Measurements from ENCODE around the gene CERCAM.

DNA sequence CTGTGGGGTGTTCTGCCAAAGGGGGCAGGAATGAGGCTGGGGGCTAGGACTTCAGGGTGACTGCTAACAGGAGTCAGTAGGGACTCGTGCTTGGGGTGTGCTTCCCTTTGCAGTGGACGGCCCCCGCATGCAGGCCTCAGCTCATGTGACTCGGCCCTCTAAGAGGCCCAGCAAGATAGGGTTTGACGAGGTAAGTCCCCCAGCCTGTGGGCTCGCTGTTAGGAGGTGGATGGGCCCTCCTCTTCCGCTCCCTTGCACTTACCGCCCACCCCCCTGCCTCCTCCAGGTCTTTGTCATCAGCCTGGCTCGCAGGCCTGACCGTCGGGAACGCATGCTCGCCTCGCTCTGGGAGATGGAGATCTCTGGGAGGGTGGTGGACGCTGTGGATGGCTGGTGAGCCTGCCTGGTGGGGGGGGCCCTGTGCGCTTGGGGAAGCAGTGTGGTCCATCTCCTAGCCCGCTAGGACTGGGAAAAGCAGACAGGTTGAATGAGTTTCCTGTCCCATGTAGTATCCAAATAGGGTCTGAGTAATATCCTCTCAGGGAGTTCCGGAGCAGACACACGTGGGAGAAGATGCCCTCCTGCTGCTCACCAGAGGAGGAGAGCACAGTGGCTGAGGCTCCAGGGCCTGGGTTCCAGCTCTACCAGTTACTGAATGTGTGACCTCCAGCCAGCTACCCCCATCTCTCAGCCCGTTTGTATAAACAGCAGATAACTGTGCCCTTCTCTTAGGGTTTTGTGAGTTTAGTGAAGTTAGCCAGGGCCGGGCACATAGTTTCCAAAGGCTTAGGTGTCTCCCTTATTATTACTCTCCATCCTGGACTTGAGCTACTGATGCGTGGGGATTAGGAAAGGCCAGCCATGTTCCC lies 8.2 kb downstream of the CERCAM start:
- TF ChIP-seq, protein P1, sequence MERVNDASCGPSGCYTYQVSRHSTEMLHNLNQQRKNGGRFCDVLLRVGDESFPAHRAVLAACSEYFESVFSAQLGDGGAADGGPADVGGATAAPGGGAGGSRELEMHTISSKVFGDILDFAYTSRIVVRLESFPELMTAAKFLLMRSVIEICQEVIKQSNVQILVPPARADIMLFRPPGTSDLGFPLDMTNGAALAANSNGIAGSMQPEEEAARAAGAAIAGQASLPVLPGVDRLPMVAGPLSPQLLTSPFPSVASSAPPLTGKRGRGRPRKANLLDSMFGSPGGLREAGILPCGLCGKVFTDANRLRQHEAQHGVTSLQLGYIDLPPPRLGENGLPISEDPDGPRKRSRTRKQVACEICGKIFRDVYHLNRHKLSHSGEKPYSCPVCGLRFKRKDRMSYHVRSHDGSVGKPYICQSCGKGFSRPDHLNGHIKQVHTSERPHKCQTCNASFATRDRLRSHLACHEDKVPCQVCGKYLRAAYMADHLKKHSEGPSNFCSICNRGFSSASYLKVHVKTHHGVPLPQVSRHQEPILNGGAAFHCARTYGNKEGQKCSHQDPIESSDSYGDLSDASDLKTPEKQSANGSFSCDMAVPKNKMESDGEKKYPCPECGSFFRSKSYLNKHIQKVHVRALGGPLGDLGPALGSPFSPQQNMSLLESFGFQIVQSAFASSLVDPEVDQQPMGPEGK (CRISPR knock-in tag; IDR thresholded peaks at IDR 0.05; ENCODE audit: borderline replicate concordance), result no peak
- TF ChIP-seq, protein P2, sequence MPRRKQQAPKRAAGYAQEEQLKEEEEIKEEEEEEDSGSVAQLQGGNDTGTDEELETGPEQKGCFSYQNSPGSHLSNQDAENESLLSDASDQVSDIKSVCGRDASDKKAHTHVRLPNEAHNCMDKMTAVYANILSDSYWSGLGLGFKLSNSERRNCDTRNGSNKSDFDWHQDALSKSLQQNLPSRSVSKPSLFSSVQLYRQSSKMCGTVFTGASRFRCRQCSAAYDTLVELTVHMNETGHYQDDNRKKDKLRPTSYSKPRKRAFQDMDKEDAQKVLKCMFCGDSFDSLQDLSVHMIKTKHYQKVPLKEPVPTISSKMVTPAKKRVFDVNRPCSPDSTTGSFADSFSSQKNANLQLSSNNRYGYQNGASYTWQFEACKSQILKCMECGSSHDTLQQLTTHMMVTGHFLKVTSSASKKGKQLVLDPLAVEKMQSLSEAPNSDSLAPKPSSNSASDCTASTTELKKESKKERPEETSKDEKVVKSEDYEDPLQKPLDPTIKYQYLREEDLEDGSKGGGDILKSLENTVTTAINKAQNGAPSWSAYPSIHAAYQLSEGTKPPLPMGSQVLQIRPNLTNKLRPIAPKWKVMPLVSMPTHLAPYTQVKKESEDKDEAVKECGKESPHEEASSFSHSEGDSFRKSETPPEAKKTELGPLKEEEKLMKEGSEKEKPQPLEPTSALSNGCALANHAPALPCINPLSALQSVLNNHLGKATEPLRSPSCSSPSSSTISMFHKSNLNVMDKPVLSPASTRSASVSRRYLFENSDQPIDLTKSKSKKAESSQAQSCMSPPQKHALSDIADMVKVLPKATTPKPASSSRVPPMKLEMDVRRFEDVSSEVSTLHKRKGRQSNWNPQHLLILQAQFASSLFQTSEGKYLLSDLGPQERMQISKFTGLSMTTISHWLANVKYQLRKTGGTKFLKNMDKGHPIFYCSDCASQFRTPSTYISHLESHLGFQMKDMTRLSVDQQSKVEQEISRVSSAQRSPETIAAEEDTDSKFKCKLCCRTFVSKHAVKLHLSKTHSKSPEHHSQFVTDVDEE (CRISPR knock-in tag; IDR thresholded peaks at IDR 0.05), result no peak
- TF ChIP-seq, protein P3, sequence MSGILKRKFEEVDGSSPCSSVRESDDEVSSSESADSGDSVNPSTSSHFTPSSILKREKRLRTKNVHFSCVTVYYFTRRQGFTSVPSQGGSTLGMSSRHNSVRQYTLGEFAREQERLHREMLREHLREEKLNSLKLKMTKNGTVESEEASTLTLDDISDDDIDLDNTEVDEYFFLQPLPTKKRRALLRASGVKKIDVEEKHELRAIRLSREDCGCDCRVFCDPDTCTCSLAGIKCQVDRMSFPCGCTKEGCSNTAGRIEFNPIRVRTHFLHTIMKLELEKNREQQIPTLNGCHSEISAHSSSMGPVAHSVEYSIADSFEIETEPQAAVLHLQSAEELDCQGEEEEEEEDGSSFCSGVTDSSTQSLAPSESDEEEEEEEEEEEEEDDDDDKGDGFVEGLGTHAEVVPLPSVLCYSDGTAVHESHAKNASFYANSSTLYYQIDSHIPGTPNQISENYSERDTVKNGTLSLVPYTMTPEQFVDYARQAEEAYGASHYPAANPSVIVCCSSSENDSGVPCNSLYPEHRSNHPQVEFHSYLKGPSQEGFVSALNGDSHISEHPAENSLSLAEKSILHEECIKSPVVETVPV (CRISPR knock-in tag; IDR thresholded peaks at IDR 0.05), result no peak
- TF ChIP-seq CSDC2 (CRISPR knock-in tag; IDR thresholded peaks at IDR 0.05), result no peak
- no peak for TF ChIP-seq ESRRG (CRISPR knock-in tag; IDR thresholded peaks at IDR 0.05)
- no peak for TF ChIP-seq TOX (CRISPR knock-in tag; IDR thresholded peaks at IDR 0.05; ENCODE audit: borderline replicate concordance)
- TF ChIP-seq, protein P4, sequence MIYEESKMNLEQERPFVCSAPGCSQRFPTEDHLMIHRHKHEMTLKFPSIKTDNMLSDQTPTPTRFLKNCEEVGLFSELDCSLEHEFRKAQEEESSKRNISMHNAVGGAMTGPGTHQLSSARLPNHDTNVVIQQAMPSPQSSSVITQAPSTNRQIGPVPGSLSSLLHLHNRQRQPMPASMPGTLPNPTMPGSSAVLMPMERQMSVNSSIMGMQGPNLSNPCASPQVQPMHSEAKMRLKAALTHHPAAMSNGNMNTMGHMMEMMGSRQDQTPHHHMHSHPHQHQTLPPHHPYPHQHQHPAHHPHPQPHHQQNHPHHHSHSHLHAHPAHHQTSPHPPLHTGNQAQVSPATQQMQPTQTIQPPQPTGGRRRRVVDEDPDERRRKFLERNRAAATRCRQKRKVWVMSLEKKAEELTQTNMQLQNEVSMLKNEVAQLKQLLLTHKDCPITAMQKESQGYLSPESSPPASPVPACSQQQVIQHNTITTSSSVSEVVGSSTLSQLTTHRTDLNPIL (CRISPR knock-in tag; IDR thresholded peaks at IDR 0.05; ENCODE audit: low read depth), result no peak
- TF ChIP-seq ZNF70 (CRISPR knock-in tag; IDR thresholded peaks at IDR 0.05), result no peak
- no peak for TF ChIP-seq RARB (CRISPR knock-in tag; IDR thresholded peaks at IDR 0.05)
